Lower lobe of right lung (tissue), 2 donors: ENCODE results near the gene BPIFB3. TPM values are rescaled to one million over a fixed set of nuclear protein-coding genes. Genes with fewer than 3 reads are reported as not detected.

ENCODE experiments used
- ATAC-seq, 2 donors: fragments of 200-7000 bp; cut with Tn5 transposase; one replicate each; pipeline ENCODE4 v1.9.1; 2020 to 2022; ENCODE audit warnings: mild to moderate bottlenecking in 2 of 2, moderate library complexity in 2 of 2
- DNase-seq: peaks from one replicate; pipeline ENCODE4 v3.0.0-alpha.2; 2020
- H3K27ac ChIP-seq: fragments of 200-600 bp; one replicate; pipeline ENCODE4 v1.8.0; 2022
- H3K27me3 ChIP-seq: fragments of 200-600 bp; one replicate; pipeline ENCODE4 v1.8.0; 2022; ENCODE audit warnings: low read depth
- H3K36me3 ChIP-seq: fragments of 200-600 bp; one replicate; pipeline ENCODE4 v1.8.0; 2022; ENCODE audit warnings: mild to moderate bottlenecking
- H3K4me1 ChIP-seq: fragments of 200-600 bp; one replicate; pipeline ENCODE4 v1.8.0; 2022
- H3K4me3 ChIP-seq: fragments of 200-600 bp; one replicate; pipeline ENCODE4 v1.8.0; 2022; ENCODE audit warnings: mild to moderate bottlenecking
- H3K9me3 ChIP-seq: fragments of 200-600 bp; one replicate; pipeline ENCODE4 v1.8.0; 2022
- CTCF ChIP-seq: fragments of 200-600 bp; IDR thresholded peaks from one replicate; pipeline ENCODE4 v1.8.0; 2022; ENCODE audit warnings: antibody characterized with exemption, mild to moderate bottlenecking
- intact Hi-C: fragments of 100-400 bp; cut with DNase I; formaldehyde crosslinking; loops from one replicate; pipeline ENCODE4 v1.11.0; 2022
- long read RNA-seq: library from polyadenylated mRNA; unstranded; transcript quantifications from one replicate; pipeline ENCODE4 v2.0.0, GENCODE V29; 2021
- total RNA-seq: library from RNA; stranded (reverse); fragmentation: NEBNext Ultra II Directional; extraction: Animal tissue kit (Norgen Biotek cat#: 25700); gene quantifications from one replicate; pipeline ENCODE4 v1.2.1, GENCODE V29; 2021
- donor health status: DM: no; HTN: yes; CAD: no; lungs with severe emphysema.

The BPIFB3 gene
- not detected for total RNA-seq
- long read RNA-seq = 0 reads

DNA sequence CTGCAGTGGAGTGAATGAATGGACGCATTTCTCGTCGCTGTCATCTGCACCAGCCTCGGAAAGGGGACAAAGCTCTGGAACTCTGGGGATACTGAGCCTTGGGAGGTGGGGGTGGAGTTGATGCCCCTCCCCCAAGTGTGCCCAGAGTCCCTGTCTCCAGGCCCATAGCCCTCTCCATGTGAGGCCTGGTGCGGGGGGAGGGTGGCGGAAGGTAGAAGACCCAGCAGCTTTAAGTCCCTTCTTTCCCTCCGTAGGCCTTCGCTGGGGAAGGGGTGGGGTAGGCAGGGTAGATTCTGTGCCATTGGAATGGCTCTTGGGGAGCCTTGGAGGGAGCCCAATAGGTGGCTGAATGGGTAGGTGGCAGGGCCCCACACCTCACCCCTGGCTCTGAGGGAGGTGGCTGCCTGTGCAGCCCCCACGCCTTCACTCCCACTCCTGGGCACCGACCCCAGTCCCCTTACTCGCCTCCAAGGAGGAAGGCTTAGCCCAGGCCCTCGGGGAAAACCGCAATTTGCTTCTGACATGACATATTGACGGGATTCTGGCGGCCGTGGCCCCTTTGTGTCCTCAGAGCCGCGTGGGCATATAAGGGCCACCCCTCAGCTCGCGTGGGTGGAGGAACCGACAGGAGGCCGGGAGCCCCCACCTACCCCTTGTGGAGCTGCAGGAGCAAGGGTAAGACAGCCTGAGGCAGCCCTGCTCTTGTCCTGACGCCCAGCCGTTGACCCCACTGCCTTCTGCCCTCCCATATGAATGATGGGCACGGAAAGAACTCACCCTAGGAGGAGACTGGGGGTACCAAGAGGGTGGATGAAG is at the start of gene BPIFB3:
BPIFB3 (plus strand) TSS at position 613 of the 816 bp plus-strand sequence. CDS start 1,533 bp downstream, outside the sequence.
- H3K4me3 ChIP-seq = no peak within 1 kb of the TSS
- H3K27ac ChIP-seq = no peak within 1 kb of the TSS
- DNase-seq = no peak
- intact Hi-C loops = no loop called here
- TF ChIP-seq CTCF = no peak
- H3K36me3 ChIP-seq = no peaks in the 10 kb centered on the region
- H3K9me3 ChIP-seq = no peaks in the 10 kb centered on the region
- no peaks in the 10 kb centered on the region for H3K27me3 ChIP-seq
- H3K4me1 ChIP-seq = no peaks in the 10 kb centered on the region
- ATAC-seq = no peak

DNA sequence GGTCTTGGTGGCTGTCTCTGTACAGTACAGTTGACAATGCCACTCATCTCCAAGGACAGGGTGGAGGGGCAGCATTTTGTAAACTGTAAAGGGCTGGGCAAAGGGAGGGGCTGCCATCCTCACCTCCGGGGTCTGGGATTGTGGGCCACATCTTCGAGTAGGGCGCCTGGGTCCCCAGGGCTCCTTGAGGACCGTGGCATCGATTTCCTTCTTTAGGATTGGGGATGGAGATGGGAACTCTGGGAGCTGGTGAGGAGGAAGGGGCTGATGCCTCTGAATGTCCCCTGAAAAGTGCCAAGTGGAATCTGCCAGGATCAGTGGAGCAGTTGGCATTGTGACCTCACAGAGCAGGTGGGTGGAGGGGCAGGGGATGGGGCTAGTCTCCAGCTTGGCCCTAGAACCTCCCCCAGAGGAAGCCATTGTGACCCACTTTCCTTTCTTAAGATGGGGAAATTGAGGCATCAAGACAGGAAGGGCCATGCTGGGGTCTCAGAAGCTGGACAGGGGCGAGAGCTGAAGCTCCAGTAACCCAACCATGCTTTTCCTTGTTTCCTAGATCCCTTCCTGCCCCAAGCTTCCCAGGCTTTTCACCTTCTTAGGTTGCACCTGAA is 49.5 kb upstream of the BPIFB3 start, which contains the start of gene SUN5:
SUN5 (minus strand) TSS at position 293 of the 611 bp plus-strand sequence; CDS start at position 200, 93 bp downstream.
- DNase-seq (no peak), ATAC-seq (no peak)
- no peak within 1 kb of the TSS for H3K27ac ChIP-seq
- no peak within 1 kb of the TSS for H3K4me3 ChIP-seq
- no peak for TF ChIP-seq CTCF
- intact Hi-C loops = no loop called here
- no peaks in the 10 kb centered on the region for H3K36me3 ChIP-seq
- H3K9me3 ChIP-seq = peaks cover 5% of the 10 kb centered on the region
- H3K4me1 ChIP-seq = no peaks in the 10 kb centered on the region
- no peaks in the 10 kb centered on the region for H3K27me3 ChIP-seq

DNA sequence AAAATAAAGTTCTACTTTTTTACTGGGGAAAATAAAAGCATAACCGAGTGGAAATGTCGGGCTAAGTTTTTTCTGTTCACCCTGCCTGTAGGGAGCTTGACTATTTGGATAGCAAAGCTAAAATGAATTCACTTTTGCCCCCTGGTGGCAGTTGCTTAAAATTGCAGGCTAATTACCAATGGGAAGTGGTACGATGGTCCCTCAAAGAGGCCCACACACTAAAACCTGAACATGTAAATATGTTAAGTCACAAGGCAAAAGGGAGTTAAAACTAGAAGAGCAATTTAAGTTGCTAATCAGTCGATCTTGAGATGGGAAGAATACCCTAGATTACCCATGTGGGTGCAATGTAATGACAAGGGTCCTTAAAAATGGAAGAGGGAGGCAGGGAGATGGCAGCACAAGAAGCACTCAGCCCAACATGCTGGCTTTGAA is 48.6 kb upstream of the BPIFB3 start:
- intact Hi-C loops = no loop called here
- Histone ChIP-seq H3K9me3 (peaks cover 5% of the 10 kb centered on the region), H3K27ac (no peak overlapping the region), H3K4me3 (no peak overlapping the region), H3K4me1 (no peaks in the 10 kb centered on the region), H3K36me3 (no peaks in the 10 kb centered on the region), H3K27me3 (no peaks in the 10 kb centered on the region)
- ATAC-seq (no peak), DNase-seq (no peak)
- TF ChIP-seq CTCF = peak; percentile 31

- intact Hi-C loops = no loop called here
- peaks cover 5% of the 10 kb centered on the region for H3K9me3 ChIP-seq
- no peaks in the 10 kb centered on the region for H3K27me3 ChIP-seq
- H3K36me3 ChIP-seq = no peaks in the 10 kb centered on the region
- no peak for ATAC-seq
- no peak for DNase-seq
- no peak overlapping the region for H3K27ac ChIP-seq
- no peak overlapping the region for H3K4me3 ChIP-seq
- no peak for TF ChIP-seq CTCF
- H3K4me1 ChIP-seq = no peaks in the 10 kb centered on the region
Observed at GRCh38 chr20:33005908-33006775, 47.6 kb upstream of the BPIFB3 start.

DNA sequence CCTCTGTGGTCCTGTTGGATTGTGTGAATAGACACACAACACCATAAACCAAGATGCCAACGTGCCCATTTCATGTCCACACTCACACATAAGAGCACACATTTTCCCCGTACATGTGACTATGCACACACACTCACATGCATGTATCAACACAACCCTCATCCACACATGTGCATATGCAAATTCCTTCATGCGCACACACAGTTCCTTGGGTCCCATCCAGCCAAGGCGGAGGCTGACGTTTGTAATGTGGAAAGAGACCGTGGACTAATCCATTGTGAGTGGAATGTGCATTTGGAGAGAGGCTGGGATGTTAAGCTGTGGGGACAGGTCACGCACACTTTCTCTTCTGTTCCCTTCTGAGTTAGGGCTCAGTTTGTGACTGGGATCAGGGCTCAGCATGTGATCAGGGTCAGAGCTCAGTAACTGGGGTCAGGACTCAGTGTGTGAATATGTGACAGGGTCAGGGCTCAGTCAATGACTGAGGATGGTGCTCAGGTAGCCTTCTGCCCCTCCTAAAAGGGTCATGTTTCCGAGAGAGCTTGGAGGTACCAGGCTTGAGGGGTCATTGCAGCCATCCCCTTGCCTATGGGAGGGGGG is 46.8 kb upstream of the BPIFB3 start:
- H3K9me3 ChIP-seq = peaks cover 5% of the 10 kb centered on the region
- DNase-seq (no peak), ATAC-seq (no peak)
- intact Hi-C loops = no loop called here
- no peak for TF ChIP-seq CTCF
- H3K27ac ChIP-seq = no peak overlapping the region
- H3K27me3 ChIP-seq = no peaks in the 10 kb centered on the region
- H3K4me1 ChIP-seq = no peaks in the 10 kb centered on the region
- no peaks in the 10 kb centered on the region for H3K36me3 ChIP-seq
- H3K4me3 ChIP-seq = no peak overlapping the region
